HCT116 (cell line): ENCODE data around the gene PPFIA1. TPM values are rescaled to one million over a fixed set of nuclear protein-coding genes. Genes with fewer than 3 reads are reported as not detected.

Experiments
- ATAC-seq: fragments of 200-7000 bp; cut with Tn5 transposase; 2 replicates; pipeline ENCODE4 v1.9.1; 2020; ENCODE audit warnings: mild to moderate bottlenecking, moderate library complexity
- BruUV-seq: library from RNA; stranded (reverse); fragments of 400-500 nt; replicated peaks from 2 replicates; lab custom pipeline; 2021; lab: Mats Ljungman, UMichigan
- CTCF ChIA-PET: fragments of 300-600 bp; sonication (Branson Sonifier 250); formaldehyde crosslinking; loops from one replicate; lab custom pipeline; 2021; ENCODE audit warnings: antibody characterized with exemption; lab: Charles Lee
- POLR2A ChIA-PET: fragments of 300-600, 350-600 bp; sonication (Branson Sonifier 250); formaldehyde crosslinking; loops from one replicate; lab custom pipeline; 2021; ENCODE audit warnings: antibody characterized with exemption; lab: Charles Lee
- RAD21 ChIA-PET, 2 experiments: fragments of 300-600 bp; sonication (Branson Sonifier 250); formaldehyde crosslinking; loops; one replicate each; lab custom pipeline; 2023; ENCODE audit warnings: low total read pairs in 2 of 2; ENCODE audit not compliant: uncharacterized antibody in 2 of 2, unreplicated experiment in 2 of 2, low non-redundant PET in 1 of 2; lab: Charles Lee
- DNase-seq: peaks from one replicate; pipeline ENCODE4 v3.0.0-alpha.2; 2010; ENCODE audit warnings: low read depth, low spot score
- H2AFZ ChIP-seq: fragments of 200-600 bp; shearing (Covaris generic), sonication (generic); 2 replicates; pipeline ENCODE4 v1.6.1; 2017; ENCODE audit warnings: low read depth, mixed run types, mixed read lengths, antibody characterized with exemption, low read length; ENCODE audit not compliant: poor library complexity, severe bottlenecking
- H3K27ac ChIP-seq: 2 replicates; pipeline ENCODE4 v1.5.1; 2012; ENCODE audit warnings: low read depth, low read length
- H3K27me3 ChIP-seq: fragments of 200-600 bp; sonication (generic); 2 replicates; pipeline ENCODE4 v1.6.1; 2016; ENCODE audit warnings: mixed run types, low read length, mixed read lengths; ENCODE audit not compliant: insufficient read depth
- H3K36me3 ChIP-seq, 2 experiments: fragments of 200-500 bp in 1 of 2; fragments of 200-600 bp in 1 of 2; sonication (Bioruptor generic) in 1 of 2; sonication (generic) in 1 of 2; 2 replicates each; pipeline versions ENCODE4 v1.5.1 to v1.6.1; 2014 to 2016; ENCODE audit warnings: low read length in 2 of 2, inconsistent platforms in 1 of 2, mixed read lengths in 1 of 2, mixed run types in 1 of 2; ENCODE audit not compliant: insufficient read depth in 2 of 2, control insufficient read depth in 1 of 2
- H3K4me1 ChIP-seq, 2 experiments: fragments of 200-600 bp in 1 of 2; sonication (generic) in 1 of 2; 2 replicates each; pipeline versions ENCODE4 v1.5.1 to v1.6.1; 2012 to 2017; ENCODE audit warnings: low read length in 2 of 2, inconsistent platforms in 1 of 2, mild to moderate bottlenecking in 1 of 2, mixed read lengths in 1 of 2, mixed run types in 1 of 2, moderate library complexity in 1 of 2; ENCODE audit not compliant: insufficient read depth in 2 of 2, control insufficient read depth in 1 of 2
- H3K4me2 ChIP-seq: fragments of 200-600 bp; sonication (generic); 2 replicates; pipeline ENCODE4 v1.6.1; 2017; ENCODE audit warnings: mixed run types, low read length, mixed read lengths
- H3K4me3 ChIP-seq, 2 experiments: fragments of 200-600 bp in 1 of 2; sonication (generic) in 1 of 2; replicated peaks in 1 of 2; 2 replicates each; pipeline ENCODE4 v1.5.1; 2011 to 2016; ENCODE audit warnings: low read length in 2 of 2, control low read depth in 1 of 2, low read depth in 1 of 2, mild to moderate bottlenecking in 1 of 2, mixed read lengths in 1 of 2, mixed run types in 1 of 2
- H3K79me2 ChIP-seq: fragments of 200-600 bp; sonication (generic); 2 replicates; pipeline ENCODE4 v1.6.1; 2017; ENCODE audit warnings: mild to moderate bottlenecking, mixed run types, low read length, moderate library complexity, mixed read lengths; ENCODE audit not compliant: insufficient read depth
- H3K9ac ChIP-seq: fragments of 200-600 bp; sonication (generic); 2 replicates; pipeline ENCODE4 v1.6.1; 2016; ENCODE audit warnings: low read length, mixed read lengths
- H3K9me2 ChIP-seq: fragments of 200-600 bp; sonication (generic), shearing (Covaris generic); 2 replicates; pipeline ENCODE4 v1.6.1; 2017; ENCODE audit warnings: mixed run types, mild to moderate bottlenecking, moderate library complexity; ENCODE audit not compliant: insufficient read depth
- H3K9me3 ChIP-seq, 2 experiments: fragments of 200-500 bp in 1 of 2; fragments of 200-600 bp in 1 of 2; sonication (Bioruptor generic) in 1 of 2; sonication (generic) in 1 of 2; 2 replicates each; pipeline ENCODE4 v1.6.1; 2014 to 2017; ENCODE audit warnings: low read length in 2 of 2, mixed read lengths in 2 of 2, inconsistent platforms in 1 of 2, low read depth in 1 of 2, mild to moderate bottlenecking in 1 of 2, mixed run types in 1 of 2, moderate library complexity in 1 of 2; ENCODE audit not compliant: control insufficient read depth in 1 of 2, insufficient read depth in 1 of 2
- H4K20me1 ChIP-seq: fragments of 200-600 bp; sonication (generic), shearing (Covaris generic); 2 replicates; pipeline ENCODE4 v1.6.1; 2017; ENCODE audit warnings: mixed run types, mild to moderate bottlenecking, moderate library complexity; ENCODE audit not compliant: insufficient read depth
- intact Hi-C: fragments of 100-400 bp; cut with micrococcal nuclease; formaldehyde crosslinking; loops from 2 replicates; pipeline ENCODE4 v1.10.0; 2022
- total RNA-seq: library from RNA; stranded (reverse); gene quantifications from one replicate; pipeline ENCODE4 v1.2.1, GENCODE V29; 2021; ENCODE audit not compliant: unreplicated experiment
- TF ChIP-seq, protein P1 (sequence below), 3 experiments: fragments of 200-600 bp in 1 of 3; sonication (generic) in 1 of 3; IDR thresholded peaks in 2 of 3; conservative IDR thresholded peaks in 1 of 3; 2 replicates each; pipeline ENCODE4 v1.5.1; 2012 to 2017; ENCODE audit warnings: low read depth in 2 of 3, low read length in 2 of 3, antibody characterized with exemption in 1 of 3, borderline replicate concordance in 1 of 3, control low read depth in 1 of 3, mild to moderate bottlenecking in 1 of 3, mixed read lengths in 1 of 3, mixed run types in 1 of 3, moderate library complexity in 1 of 3; ENCODE audit not compliant: insufficient read depth in 1 of 3
- TF ChIP-seq, protein P2 (sequence below): IDR thresholded peaks from 2 replicates; pipeline ENCODE4 v1.6.1; 2011; ENCODE audit warnings: mild to moderate bottlenecking, low read length, moderate library complexity; ENCODE audit not compliant: insufficient replicate concordance; ENCODE audit errors: extremely low read depth

PPFIA1 gene
- total RNA-seq, 1 experiment from 2014 or later: 48.6 TPM

DNA sequence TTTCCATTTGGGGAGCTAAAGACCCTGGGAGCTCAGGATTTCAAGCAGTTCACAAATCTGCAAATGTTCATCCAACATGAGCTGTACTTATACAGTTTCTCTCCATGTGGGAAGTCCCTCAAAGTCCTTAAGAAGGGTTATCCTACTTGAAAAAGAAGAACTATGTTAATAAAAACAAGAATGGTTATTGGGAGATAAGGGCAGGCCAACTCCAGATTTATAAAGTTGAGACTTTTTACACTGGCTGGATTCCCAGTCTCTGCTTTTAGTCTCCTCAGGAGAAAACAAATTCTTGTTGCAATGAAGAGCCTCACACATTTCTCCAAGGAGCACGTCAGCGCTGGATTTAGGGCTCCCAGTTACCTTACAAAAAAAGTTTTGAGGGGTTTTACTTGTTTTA is 93.7 kb downstream of the PPFIA1 start:
- Histone ChIP-seq H3K27ac (no peak overlapping the region), H3K9me2 (no peaks in the 10 kb centered on the region), H3K36me3 (peaks cover 17 to 18% of the 10 kb centered on the region in 2 experiments; a peak in 3 of 4 replicates), H4K20me1 (no peaks in the 10 kb centered on the region), H3K4me3 (no peak overlapping the region), H3K9me3 (no peaks in the 10 kb centered on the region), H3K27me3 (no peaks in the 10 kb centered on the region), H3K4me2 (no peak overlapping the region), H2AFZ (no peak overlapping the region), H3K79me2 (no peaks in the 10 kb centered on the region), H3K9ac (no peak overlapping the region), H3K4me1 (no peaks in the 10 kb centered on the region)
- TF ChIP-seq, protein P1, sequence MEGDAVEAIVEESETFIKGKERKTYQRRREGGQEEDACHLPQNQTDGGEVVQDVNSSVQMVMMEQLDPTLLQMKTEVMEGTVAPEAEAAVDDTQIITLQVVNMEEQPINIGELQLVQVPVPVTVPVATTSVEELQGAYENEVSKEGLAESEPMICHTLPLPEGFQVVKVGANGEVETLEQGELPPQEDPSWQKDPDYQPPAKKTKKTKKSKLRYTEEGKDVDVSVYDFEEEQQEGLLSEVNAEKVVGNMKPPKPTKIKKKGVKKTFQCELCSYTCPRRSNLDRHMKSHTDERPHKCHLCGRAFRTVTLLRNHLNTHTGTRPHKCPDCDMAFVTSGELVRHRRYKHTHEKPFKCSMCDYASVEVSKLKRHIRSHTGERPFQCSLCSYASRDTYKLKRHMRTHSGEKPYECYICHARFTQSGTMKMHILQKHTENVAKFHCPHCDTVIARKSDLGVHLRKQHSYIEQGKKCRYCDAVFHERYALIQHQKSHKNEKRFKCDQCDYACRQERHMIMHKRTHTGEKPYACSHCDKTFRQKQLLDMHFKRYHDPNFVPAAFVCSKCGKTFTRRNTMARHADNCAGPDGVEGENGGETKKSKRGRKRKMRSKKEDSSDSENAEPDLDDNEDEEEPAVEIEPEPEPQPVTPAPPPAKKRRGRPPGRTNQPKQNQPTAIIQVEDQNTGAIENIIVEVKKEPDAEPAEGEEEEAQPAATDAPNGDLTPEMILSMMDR (IDR thresholded peaks at IDR 0.05 in 2 of 3, conservative IDR thresholded peaks at IDR 0.05 in 1 of 3; ENCODE audit: borderline replicate concordance in 1 of 3, insufficient read depth in 1 of 3, low read depth in 2 of 3, low read length in 2 of 3): no peak
- TF ChIP-seq, protein P2, sequence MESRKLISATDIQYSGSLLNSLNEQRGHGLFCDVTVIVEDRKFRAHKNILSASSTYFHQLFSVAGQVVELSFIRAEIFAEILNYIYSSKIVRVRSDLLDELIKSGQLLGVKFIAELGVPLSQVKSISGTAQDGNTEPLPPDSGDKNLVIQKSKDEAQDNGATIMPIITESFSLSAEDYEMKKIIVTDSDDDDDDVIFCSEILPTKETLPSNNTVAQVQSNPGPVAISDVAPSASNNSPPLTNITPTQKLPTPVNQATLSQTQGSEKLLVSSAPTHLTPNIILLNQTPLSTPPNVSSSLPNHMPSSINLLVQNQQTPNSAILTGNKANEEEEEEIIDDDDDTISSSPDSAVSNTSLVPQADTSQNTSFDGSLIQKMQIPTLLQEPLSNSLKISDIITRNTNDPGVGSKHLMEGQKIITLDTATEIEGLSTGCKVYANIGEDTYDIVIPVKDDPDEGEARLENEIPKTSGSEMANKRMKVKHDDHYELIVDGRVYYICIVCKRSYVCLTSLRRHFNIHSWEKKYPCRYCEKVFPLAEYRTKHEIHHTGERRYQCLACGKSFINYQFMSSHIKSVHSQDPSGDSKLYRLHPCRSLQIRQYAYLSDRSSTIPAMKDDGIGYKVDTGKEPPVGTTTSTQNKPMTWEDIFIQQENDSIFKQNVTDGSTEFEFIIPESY: no peak
- no TSS peak for BruUV-seq
- RAD21 ChIA-PET: no interaction called here
- POLR2A ChIA-PET: interaction anchor here (0.9 to 1.2 kb wide), 2 partner anchors 16 to 24 kb away, joined by 3 to 4 read pairs; no protein-coding TSS in a partner anchor
- ATAC-seq: no peak
- CTCF ChIA-PET: no interaction called here
- DNase-seq: no peak
- intact Hi-C loops: no loop called here
